ENCODE measurements around the gene KCNG2.

The KCNG2 gene

GRCh38 chr18:79772865-79773696 is 24.7 kb upstream of the KCNG2 start:
- no peak for TF ChIP-seq ELK4 (IDR thresholded peaks at IDR 0.05; ENCODE audit: borderline replicate concordance, low read depth, low read length)
- TF ChIP-seq GLIS2 (tag by site-specific recombination; IDR thresholded peaks at IDR 0.05): no peak
- no peak for TF ChIP-seq ZNF521 (tag by site-specific recombination; IDR thresholded peaks at IDR 0.05)
- TF ChIP-seq ZNF202 (tag by site-specific recombination; IDR thresholded peaks at IDR 0.05; ENCODE audit: borderline replicate concordance): no peak
- no peak for TF ChIP-seq ZNF362 (tag by site-specific recombination; IDR thresholded peaks at IDR 0.05)
- no peak for TF ChIP-seq CTCF (tag by site-specific recombination; IDR thresholded peaks at IDR 0.05)
- no peak for TF ChIP-seq YY1 (tag by site-specific recombination; IDR thresholded peaks at IDR 0.05)
- Histone ChIP-seq H3K4me3 (ENCODE audit: low read depth, low read length) (no peak overlapping the region), H3K9me3 (ENCODE audit: control insufficient read depth, insufficient read depth, low read depth, low read length) (no peaks in the 10 kb centered on the region; the same call in 1 of the 2 replicates), H3K4me1 (ENCODE audit: control insufficient read depth, insufficient read depth, low read length) (no peaks in the 10 kb centered on the region), H3K36me3 (ENCODE audit: control insufficient read depth in 2 of 2, insufficient read depth in 1 of 2, low read length in 2 of 2) (no peaks in the 10 kb centered on the region), H3K27ac (ENCODE audit: extremely low read depth, low read depth, low read length) (no peak overlapping the region)
- POLR2A ChIA-PET: no interaction called here
- CTCF ChIA-PET: no interaction called here

- Histone ChIP-seq H3K36me3 (ENCODE audit: control insufficient read depth in 2 of 2, insufficient read depth in 1 of 2, low read length in 2 of 2) (no peaks in the 10 kb centered on the region), H3K27ac (ENCODE audit: extremely low read depth, low read depth, low read length) (no peak overlapping the region), H3K4me1 (ENCODE audit: control insufficient read depth, insufficient read depth, low read length) (no peaks in the 10 kb centered on the region), H3K9me3 (ENCODE audit: control insufficient read depth, insufficient read depth, low read depth, low read length) (no peaks in the 10 kb centered on the region), H3K4me3 (ENCODE audit: low read depth, low read length) (no peak overlapping the region)
- no peak for TF ChIP-seq ZFP37 (tag by site-specific recombination; IDR thresholded peaks at IDR 0.05)
- no peak for TF ChIP-seq OVOL3 (tag by site-specific recombination; IDR thresholded peaks at IDR 0.05)
- TF ChIP-seq ZNF449 (tag by site-specific recombination; IDR thresholded peaks at IDR 0.05): no peak
- no peak for TF ChIP-seq ZNF24 (tag by site-specific recombination; IDR thresholded peaks at IDR 0.05)
- TF ChIP-seq ZBTB10 (tag by site-specific recombination; IDR thresholded peaks at IDR 0.05): no peak
- TF ChIP-seq GLI2 (tag by site-specific recombination; IDR thresholded peaks at IDR 0.05; ENCODE audit: borderline replicate concordance, low read depth): no peak
- TF ChIP-seq PRDM10 (tag by site-specific recombination; IDR thresholded peaks at IDR 0.05): no peak
- ChIA-PET POLR2A (no interaction called here), CTCF (no interaction called here)
Observed at GRCh38 chr18:79774111-79774510, 23.6 kb upstream of the KCNG2 start.
